GM23338 (cell line): ENCODE data around the gene SLC8A1. TPM values are rescaled to one million over a fixed set of nuclear protein-coding genes. Genes with fewer than 3 reads are reported as not detected.

Experiments
- ATAC-seq: fragments of 200-7000 bp; cut with Tn5 transposase; 3 replicates; pipeline ENCODE4 v1.9.1; 2020
- DNase-seq: peaks from one replicate; pipeline ENCODE4 v3.0.0-alpha.2; 2015; ENCODE audit warnings: low spot score
- H2AFZ ChIP-seq: fragments of 200-600 bp; sonication (generic); 2 replicates; pipeline ENCODE4 v1.8.0; 2016; ENCODE audit warnings: antibody characterized with exemption, mild to moderate bottlenecking, moderate library complexity
- H3F3A ChIP-seq: fragments of 200-600 bp; sonication (generic); replicated peaks from 2 replicates; pipeline ENCODE4 v1.8.0; 2017; ENCODE audit warnings: antibody characterized with exemption, mixed run types, low read depth
- H3K27ac ChIP-seq: fragments of 200-600 bp; sonication (generic); 2 replicates; pipeline ENCODE4 v1.6.1; 2016; ENCODE audit warnings: low read depth
- H3K27me3 ChIP-seq: fragments of 200-600 bp; sonication (generic); 2 replicates; pipeline ENCODE4 v1.8.0; 2016; ENCODE audit warnings: mild to moderate bottlenecking, mixed run types, moderate library complexity; ENCODE audit not compliant: insufficient read depth
- H3K36me3 ChIP-seq: fragments of 200-600 bp; sonication (generic); 2 replicates; pipeline ENCODE4 v1.8.0; 2016; ENCODE audit warnings: mild to moderate bottlenecking; ENCODE audit not compliant: insufficient read depth
- H3K4me1 ChIP-seq: fragments of 200-600 bp; sonication (generic); 2 replicates; pipeline ENCODE4 v1.8.0; 2016; ENCODE audit warnings: mild to moderate bottlenecking, moderate library complexity; ENCODE audit not compliant: insufficient read depth
- H3K4me2 ChIP-seq: fragments of 200-600 bp; sonication (generic); 2 replicates; pipeline ENCODE4 v1.7.1; 2017; ENCODE audit warnings: mixed run types
- H3K4me3 ChIP-seq: fragments of 200-600 bp; sonication (generic); 2 replicates; pipeline ENCODE4 v1.6.1; 2016; ENCODE audit warnings: mixed run types
- H3K79me2 ChIP-seq: fragments of 200-600 bp; sonication (generic); replicated peaks from 2 replicates; pipeline ENCODE4 v1.8.0; 2017; ENCODE audit warnings: mild to moderate bottlenecking; ENCODE audit not compliant: insufficient read depth
- H3K9me2 ChIP-seq: fragments of 200-600 bp; sonication (generic); 2 replicates; pipeline ENCODE4 v1.8.0; 2017; ENCODE audit not compliant: insufficient read depth
- H4K20me1 ChIP-seq: fragments of 200-600 bp; sonication (generic); replicated peaks from 2 replicates; pipeline ENCODE4 v1.8.0; 2017; ENCODE audit warnings: mild to moderate bottlenecking; ENCODE audit not compliant: insufficient read depth
- H3K27ac Mint-ChIP-seq: 2 replicates; pipeline ENCODE4 v1.8.0; 2020; ENCODE audit warnings: inconsistent platforms, mild to moderate bottlenecking, moderate library complexity, mixed read lengths
- H3K27me3 Mint-ChIP-seq: 3 replicates; pipeline ENCODE4 v1.8.0; 2022; ENCODE audit warnings: low read depth, mild to moderate bottlenecking, moderate library complexity, mixed read lengths, inconsistent platforms; ENCODE audit not compliant: insufficient read depth, poor library complexity
- H3K36me3 Mint-ChIP-seq: 3 replicates; pipeline ENCODE4 v1.8.0; 2021; ENCODE audit warnings: low read depth, mild to moderate bottlenecking, inconsistent platforms, moderate library complexity, mixed read lengths
- H3K4me1 Mint-ChIP-seq: 3 replicates; pipeline ENCODE4 v1.8.0; 2020; ENCODE audit warnings: mild to moderate bottlenecking, inconsistent platforms, mixed read lengths
- H3K4me3 Mint-ChIP-seq: 3 replicates; pipeline ENCODE4 v1.8.0; 2021; ENCODE audit warnings: moderate library complexity, mild to moderate bottlenecking, inconsistent platforms, mixed read lengths
- H3K9me3 Mint-ChIP-seq: 3 replicates; pipeline ENCODE4 v1.8.0; 2020; ENCODE audit warnings: moderate library complexity, mild to moderate bottlenecking, inconsistent platforms, mixed read lengths
- CREB1 ChIP-seq: fragments of 250-450 bp; sonication (Bioruptor Pico); IDR thresholded peaks from 2 replicates; pipeline ENCODE4 v1.5.0; 2020; ENCODE audit warnings: low read depth, mild to moderate bottlenecking, moderate library complexity
- CTCF ChIP-seq, 2 experiments: fragments of 200-600 bp in 1 of 2; sonication (generic) in 1 of 2; conservative IDR thresholded peaks; 2 replicates each; pipeline versions ENCODE4 v1.5.1 to v1.6.1; 2016 to 2017; ENCODE audit warnings: antibody characterized with exemption in 2 of 2, low read depth in 2 of 2, mild to moderate bottlenecking in 2 of 2, moderate library complexity in 1 of 2
- ETS1 ChIP-seq: IDR thresholded peaks from 2 replicates; pipeline ENCODE4 v1.6.1; 2016; ENCODE audit warnings: antibody characterized with exemption
- EZH2 ChIP-seq: fragments of 200-600 bp; sonication (generic); IDR thresholded peaks from one replicate; pipeline ENCODE4 v1.8.0; 2017; ENCODE audit warnings: antibody characterized with exemption, mild to moderate bottlenecking, low read depth; ENCODE audit not compliant: unreplicated experiment
- EZH2phosphoT487 ChIP-seq: fragments of 200-600 bp; sonication (generic); IDR thresholded peaks from one replicate; pipeline ENCODE4 v1.8.1; 2018; ENCODE audit warnings: antibody characterized with exemption; ENCODE audit not compliant: unreplicated experiment
- JUNB ChIP-seq: IDR thresholded peaks from one replicate; pipeline ENCODE4 v1.6.1; 2016; ENCODE audit warnings: antibody characterized with exemption; ENCODE audit not compliant: unreplicated experiment
- NANOG ChIP-seq: IDR thresholded peaks from 2 replicates; pipeline ENCODE4 v1.6.1; 2016; ENCODE audit warnings: antibody characterized with exemption, borderline replicate concordance
- ZNF114 ChIP-seq: fragments of 250-450 bp; sonication (Bioruptor Pico); IDR thresholded peaks from 2 replicates; pipeline ENCODE4 v1.5.0; 2020; ENCODE audit warnings: mild to moderate bottlenecking, moderate library complexity
- ZNF331 ChIP-seq: fragments of 250-450 bp; sonication (Bioruptor Pico); IDR thresholded peaks from 2 replicates; pipeline ENCODE4 v1.5.0; 2020; ENCODE audit warnings: low read depth, mild to moderate bottlenecking, moderate library complexity
- ZNF462 ChIP-seq: fragments of 250-450 bp; sonication (Bioruptor Pico); IDR thresholded peaks from 2 replicates; pipeline ENCODE4 v1.5.0; 2020; ENCODE audit warnings: mild to moderate bottlenecking, moderate library complexity
- polyA plus RNA-seq: library from polyadenylated mRNA; unstranded; fragments of >200 nt; fragmentation: Nextera tagmentation; extraction: Ambion mirVana; gene quantifications from 2 replicates; pipeline ENCODE4 v1.2.1, GENCODE V29; 2016
- total RNA-seq: library from RNA; depleted of rRNA; stranded (reverse); fragments of >200 nt; shearing (Covaris generic); gene quantifications from 2 replicates; pipeline ENCODE4 v1.2.3, GENCODE V29; 2014

Gene SLC8A1
- total and polyA plus RNA-seq, 2 experiments from 2014 or later: 2.5 to 3.3 TPM

GRCh38 chr2:40113997-40114396, 337.9 kb downstream of the SLC8A1 start:
- H3K36me3 Mint-ChIP-seq: no peaks in the 10 kb centered on the region
- ATAC-seq: no peak

More at GRCh38 chr2:40113997-40114396, 337.9 kb downstream of the SLC8A1 start:
- Mint-ChIP-seq H3K4me1 (no peaks in the 10 kb centered on the region), H3K9me3 (no peaks in the 10 kb centered on the region), H3K4me3 (no peak overlapping the region), H3K27ac (no peak overlapping the region), H3K27me3 (no peaks in the 10 kb centered on the region)
- DNase-seq: no peak
- no peak overlapping the region for H3K27ac ChIP-seq
- no peak overlapping the region for H3K4me2 ChIP-seq
- no peak overlapping the region for H2AFZ ChIP-seq
- no peak overlapping the region for H3K4me3 ChIP-seq
- no peaks in the 10 kb centered on the region for H3K4me1 ChIP-seq
- H3F3A ChIP-seq: no peaks in the 10 kb centered on the region
- H3K9me2 ChIP-seq: no peaks in the 10 kb centered on the region
- H3K79me2 ChIP-seq: no peaks in the 10 kb centered on the region
- no peak for TF ChIP-seq EZH2phosphoT487
- no peak for TF ChIP-seq JUNB
- TF ChIP-seq CTCF (conservative IDR thresholded peaks at IDR 0.05; ENCODE audit: low read depth in 2 of 2): no peak
- TF ChIP-seq CREB1: no peak
- no peak for TF ChIP-seq EZH2
- TF ChIP-seq ZNF462 (CRISPR knock-in tag): no peak
- TF ChIP-seq ZNF331 (CRISPR knock-in tag): no peak
- no peak for TF ChIP-seq NANOG
- no peak for TF ChIP-seq ETS1
- TF ChIP-seq ZNF114 (CRISPR knock-in tag): no peak
- no peaks in the 10 kb centered on the region for H3K36me3 ChIP-seq
- no peaks in the 10 kb centered on the region for H4K20me1 ChIP-seq
- no peaks in the 10 kb centered on the region for H3K27me3 ChIP-seq
